GM12875 (cell line): ENCODE results near the gene RTN4RL2.

Experiments
- H3K4me3 ChIP-seq: one replicate; pipeline ENCODE4 v1.5.1; 2011; ENCODE audit warnings: low read depth, low read length, control low read depth
- TF ChIP-seq, protein P1 (sequence below): IDR thresholded peaks from 2 replicates; pipeline ENCODE4 v1.5.1; 2011; ENCODE audit warnings: low read depth, mild to moderate bottlenecking, control low read depth, inconsistent platforms, low read length, moderate library complexity, borderline replicate concordance; ENCODE audit not compliant: insufficient read depth

Gene RTN4RL2

GRCh38 chr11:57460022-57460757 is at the start of gene RTN4RL2:
Gene RTN4RL2 (plus strand): TSS chr11:57460528. CDS start chr11:57460866, 338 bp downstream.
- TF ChIP-seq, protein P1, sequence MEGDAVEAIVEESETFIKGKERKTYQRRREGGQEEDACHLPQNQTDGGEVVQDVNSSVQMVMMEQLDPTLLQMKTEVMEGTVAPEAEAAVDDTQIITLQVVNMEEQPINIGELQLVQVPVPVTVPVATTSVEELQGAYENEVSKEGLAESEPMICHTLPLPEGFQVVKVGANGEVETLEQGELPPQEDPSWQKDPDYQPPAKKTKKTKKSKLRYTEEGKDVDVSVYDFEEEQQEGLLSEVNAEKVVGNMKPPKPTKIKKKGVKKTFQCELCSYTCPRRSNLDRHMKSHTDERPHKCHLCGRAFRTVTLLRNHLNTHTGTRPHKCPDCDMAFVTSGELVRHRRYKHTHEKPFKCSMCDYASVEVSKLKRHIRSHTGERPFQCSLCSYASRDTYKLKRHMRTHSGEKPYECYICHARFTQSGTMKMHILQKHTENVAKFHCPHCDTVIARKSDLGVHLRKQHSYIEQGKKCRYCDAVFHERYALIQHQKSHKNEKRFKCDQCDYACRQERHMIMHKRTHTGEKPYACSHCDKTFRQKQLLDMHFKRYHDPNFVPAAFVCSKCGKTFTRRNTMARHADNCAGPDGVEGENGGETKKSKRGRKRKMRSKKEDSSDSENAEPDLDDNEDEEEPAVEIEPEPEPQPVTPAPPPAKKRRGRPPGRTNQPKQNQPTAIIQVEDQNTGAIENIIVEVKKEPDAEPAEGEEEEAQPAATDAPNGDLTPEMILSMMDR, result peak; percentile 48
- peak within 1 kb of the TSS; percentile 40 for H3K4me3 ChIP-seq

DNA sequence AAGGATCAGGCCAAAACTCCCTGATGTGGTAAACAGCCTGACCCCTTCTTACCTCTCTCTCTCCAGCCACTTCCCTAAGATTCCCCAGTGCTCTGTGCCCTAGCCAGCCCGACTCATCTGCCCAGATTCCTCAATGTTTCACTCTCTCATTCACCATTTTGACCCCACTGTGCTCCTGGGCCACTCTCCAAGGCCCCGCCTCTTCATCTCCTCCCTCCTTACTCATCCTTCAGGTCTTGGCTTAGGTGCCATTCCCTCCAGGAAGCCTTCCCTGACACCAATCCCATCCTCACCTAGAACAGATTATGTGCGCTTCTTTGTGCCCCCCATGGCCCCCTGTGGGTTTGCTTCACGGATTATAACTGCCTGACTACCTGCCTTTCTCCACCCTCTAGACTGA is 46.6 kb upstream of the RTN4RL2 start:
- no peak overlapping the region for H3K4me3 ChIP-seq
- TF ChIP-seq, protein P1, result no peak

DNA sequence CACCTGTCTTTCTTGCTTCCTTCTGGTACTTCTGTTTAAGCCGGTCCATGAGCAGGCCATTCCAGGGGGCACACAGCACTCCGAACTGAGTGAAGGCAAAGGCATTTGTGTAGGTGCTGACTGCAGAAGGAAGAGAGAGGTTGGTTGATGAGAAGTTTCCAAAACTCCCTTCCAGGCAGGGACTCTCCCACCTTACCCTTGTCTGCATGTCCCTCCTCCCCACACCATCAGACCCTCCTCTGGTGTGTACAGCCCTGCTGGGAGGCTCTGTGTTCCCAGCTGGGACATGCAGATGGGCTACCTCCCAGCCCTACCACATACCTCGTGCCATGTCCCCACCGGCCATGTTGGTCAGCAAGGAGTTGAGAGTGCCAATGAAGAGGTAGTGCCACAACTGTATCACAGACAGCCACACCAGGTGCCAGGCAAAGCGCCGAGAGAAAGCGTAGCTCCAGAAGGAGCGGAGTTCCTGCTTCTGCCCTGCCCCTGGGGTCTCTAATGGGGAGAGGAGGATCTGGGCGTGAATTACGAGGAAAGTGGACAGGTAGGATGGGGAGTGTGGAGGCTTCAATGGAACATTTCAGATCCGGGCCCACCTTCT is 45.6 kb upstream of the RTN4RL2 start:
- H3K4me3 ChIP-seq, result no peak overlapping the region
- TF ChIP-seq, protein P1, result no peak

DNA sequence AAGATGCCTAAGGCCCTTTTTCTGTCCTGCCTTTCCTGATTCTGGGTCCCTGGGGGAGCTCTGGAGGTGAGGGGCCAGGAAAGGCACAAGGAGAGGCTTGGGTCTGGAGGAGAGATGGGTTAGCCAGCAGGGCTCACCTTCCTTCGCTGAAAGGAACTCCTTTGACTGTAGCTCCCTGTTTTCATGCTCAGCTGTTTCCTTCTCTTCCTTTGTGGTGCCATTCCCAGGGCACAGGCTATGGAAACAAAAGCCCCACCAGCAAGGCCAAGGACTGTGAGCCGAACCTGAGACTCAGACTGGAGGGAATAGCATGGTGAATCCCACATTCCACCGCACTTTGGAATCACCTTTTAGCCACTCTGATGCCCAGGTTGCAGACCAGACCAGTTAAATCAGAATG is 43.9 kb upstream of the RTN4RL2 start:
- H3K4me3 ChIP-seq, result no peak overlapping the region
- TF ChIP-seq, protein P1, result no peak

- H3K4me3 ChIP-seq, result no peak overlapping the region
- TF ChIP-seq, protein P1, result no peak
Measured at GRCh38 chr11:57417056-57417455, 43.3 kb upstream of the RTN4RL2 start.

DNA sequence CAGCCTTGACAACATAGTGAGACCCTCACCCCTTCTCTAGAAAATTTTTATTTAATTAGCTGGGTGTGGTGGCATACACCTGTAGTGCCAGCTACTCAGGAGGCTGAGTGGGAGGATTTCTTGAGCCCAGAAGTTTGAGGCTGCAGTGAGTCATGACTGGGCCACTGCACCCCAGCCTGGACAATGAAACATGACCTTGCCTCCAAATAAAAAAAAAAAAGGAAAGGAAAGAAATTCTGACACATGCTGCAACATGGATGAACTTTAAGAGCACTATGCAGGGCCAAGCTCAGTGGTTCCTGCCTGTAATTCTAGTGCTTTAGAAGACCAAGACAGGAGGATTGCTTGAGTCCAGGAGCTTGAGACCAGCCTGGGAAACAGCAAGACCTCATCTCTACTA is 42.2 kb upstream of the RTN4RL2 start:
- TF ChIP-seq, protein P1, result no peak
- H3K4me3 ChIP-seq, result no peak overlapping the region

DNA sequence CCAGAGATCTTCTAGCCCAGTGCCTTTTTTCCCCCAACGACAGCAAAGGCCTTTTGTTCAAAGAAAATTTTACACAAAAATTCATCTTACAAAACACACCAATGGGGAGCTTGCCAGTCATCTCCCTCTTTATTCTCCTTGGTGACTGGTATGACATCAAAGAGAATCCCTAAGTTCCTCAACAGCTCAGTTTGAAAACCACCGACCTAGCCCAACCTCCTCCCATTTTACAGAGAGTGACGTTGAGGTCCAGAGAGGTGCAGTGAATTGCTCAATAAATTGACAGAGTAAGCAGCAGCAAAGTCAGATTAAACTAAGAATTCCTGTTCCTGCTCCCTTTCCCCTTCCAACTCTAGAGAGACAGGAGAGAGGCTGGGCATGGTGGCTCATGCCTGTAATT is 41.2 kb upstream of the RTN4RL2 start:
- TF ChIP-seq, protein P1, result no peak
- no peak overlapping the region for H3K4me3 ChIP-seq
